IPS DF 6.9 (cell line): ENCODE results near the gene IQCN.

Source experiments
- DNase-seq: peaks from one replicate; pipeline ENCODE4 v3.0.0-alpha.2; 2013; ENCODE audit warnings: low read depth, low spot score
- H3K27ac ChIP-seq: one replicate; pipeline ENCODE4 v1.5.1; 2013; ENCODE audit warnings: low read length, control low read depth
- H3K27me3 ChIP-seq: 2 replicates; pipeline ENCODE4 v1.6.1; 2013; ENCODE audit warnings: mild to moderate bottlenecking, low read length; ENCODE audit not compliant: control insufficient read depth, insufficient read depth
- H3K36me3 ChIP-seq: 2 replicates; pipeline ENCODE4 v1.6.1; 2013; ENCODE audit warnings: low read length; ENCODE audit not compliant: control insufficient read depth, insufficient read depth
- H3K4me1 ChIP-seq: 2 replicates; pipeline ENCODE4 v1.6.1; 2013; ENCODE audit warnings: low read length; ENCODE audit not compliant: control insufficient read depth, insufficient read depth
- H3K4me3 ChIP-seq: 2 replicates; pipeline ENCODE4 v1.5.1; 2013; ENCODE audit warnings: mild to moderate bottlenecking, low read length
- H3K9me3 ChIP-seq: 2 replicates; pipeline ENCODE4 v1.6.1; 2013; ENCODE audit warnings: low read length, inconsistent platforms; ENCODE audit not compliant: control insufficient read depth, insufficient read depth
- WGBS: extraction: QIAGEN DNeasy Blood & Tissue Kit; methylation state at CpG from one replicate; pipeline ENCODE4 v1.1.7; 2013; ENCODE audit warnings: mixed read lengths, missing lambda C conversion rate; ENCODE audit not compliant: insufficient read length, insufficient coverage; 5-methylcytosine and 5-hydroxymethylcytosine counted together

Gene IQCN

DNA sequence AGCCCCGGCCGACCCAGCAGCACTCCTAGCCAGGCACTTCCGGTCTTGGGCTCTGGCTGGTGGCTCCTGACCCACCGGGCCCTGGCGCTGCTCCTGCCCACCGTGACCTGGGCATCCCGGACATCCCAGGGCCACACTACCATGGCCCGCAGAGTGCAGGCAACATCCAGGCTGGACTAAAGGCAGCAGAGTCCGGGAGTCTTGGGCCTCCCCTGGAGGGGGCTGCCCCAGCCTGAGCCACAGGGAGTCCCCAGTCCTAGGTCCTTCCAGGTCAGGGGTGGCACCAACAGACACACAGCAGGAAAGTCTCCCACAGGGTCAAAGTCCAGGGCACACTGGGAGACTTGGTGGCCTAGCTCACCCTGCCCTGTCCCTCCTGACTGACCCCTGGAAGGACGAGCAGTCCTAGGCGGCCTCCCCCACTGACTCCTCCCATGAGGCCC is 37.9 kb upstream of the IQCN start:
- no CpG with 5 or more reads among the region's 11 CpGs for WGBS
- Histone ChIP-seq H3K27me3 (no peaks in the 10 kb centered on the region), H3K4me1 (no peaks in the 10 kb centered on the region; the same call in 1 of the 2 replicates), H3K4me3 (no peak overlapping the region), H3K36me3 (peaks cover 41% of the 10 kb centered on the region), H3K9me3 (no peaks in the 10 kb centered on the region), H3K27ac (no peak overlapping the region)
- DNase-seq, result no peak

DNA sequence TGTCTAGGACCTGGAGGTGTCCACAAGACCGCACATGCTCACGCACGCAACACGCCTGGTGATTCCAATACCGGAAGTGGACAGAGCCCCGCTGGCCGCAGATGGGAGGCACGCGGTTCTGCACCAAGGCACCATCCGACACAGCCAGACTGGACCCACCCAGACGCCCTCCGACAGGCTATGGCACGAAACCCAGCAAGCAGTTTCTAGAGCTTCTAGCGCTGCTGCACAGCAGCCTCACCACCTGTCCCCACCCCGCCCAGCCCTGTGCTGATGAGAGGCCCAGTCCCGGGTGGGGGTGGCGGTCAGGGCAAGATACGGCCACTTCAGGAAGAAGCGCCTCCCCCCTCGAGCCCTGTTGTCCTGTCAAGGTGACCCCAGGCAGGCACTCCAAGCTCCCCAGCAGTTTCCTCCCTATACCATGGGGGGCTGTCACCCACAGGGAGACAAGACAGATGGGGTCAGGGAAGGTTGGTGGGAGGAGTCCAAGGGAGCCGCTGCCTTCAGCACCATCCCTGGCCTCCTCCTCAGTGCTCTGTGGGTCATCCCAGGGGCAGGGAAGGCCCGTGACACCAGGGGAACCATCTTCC is 37.3 kb upstream of the IQCN start:
- H3K4me1 ChIP-seq, result no peaks in the 10 kb centered on the region; the same call in 1 of the 2 replicates
- no CpG with 5 or more reads among the region's 22 CpGs for WGBS
- no peak overlapping the region for H3K27ac ChIP-seq
- H3K4me3 ChIP-seq, result no peak overlapping the region
- H3K27me3 ChIP-seq, result no peaks in the 10 kb centered on the region
- H3K9me3 ChIP-seq, result no peaks in the 10 kb centered on the region
- peaks cover 42% of the 10 kb centered on the region for H3K36me3 ChIP-seq
- no peak for DNase-seq

DNA sequence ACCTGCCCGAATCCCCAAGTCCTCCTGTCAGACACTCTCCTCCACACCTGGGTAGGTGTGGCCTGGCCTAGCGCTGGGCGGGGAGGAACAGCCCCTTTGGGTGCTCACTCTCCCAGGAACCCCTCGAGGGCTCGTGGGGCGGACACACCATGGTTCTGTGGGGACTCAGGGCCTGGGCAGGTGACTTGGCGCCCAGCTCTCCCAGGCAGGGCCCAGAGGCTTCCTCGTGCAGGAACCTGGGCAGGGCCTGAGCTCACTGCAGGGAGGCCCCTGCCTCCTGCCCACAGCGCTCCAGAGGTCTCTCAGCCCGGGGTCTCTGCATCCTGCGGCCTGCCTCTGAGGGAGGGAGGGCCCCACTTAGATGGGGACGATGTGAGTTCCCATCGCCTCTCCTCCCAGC is 36.7 kb upstream of the IQCN start:
- H3K36me3 ChIP-seq, result peaks cover 42% of the 10 kb centered on the region
- no peaks in the 10 kb centered on the region; the same call in 1 of the 2 replicates for H3K4me1 ChIP-seq

DNA sequence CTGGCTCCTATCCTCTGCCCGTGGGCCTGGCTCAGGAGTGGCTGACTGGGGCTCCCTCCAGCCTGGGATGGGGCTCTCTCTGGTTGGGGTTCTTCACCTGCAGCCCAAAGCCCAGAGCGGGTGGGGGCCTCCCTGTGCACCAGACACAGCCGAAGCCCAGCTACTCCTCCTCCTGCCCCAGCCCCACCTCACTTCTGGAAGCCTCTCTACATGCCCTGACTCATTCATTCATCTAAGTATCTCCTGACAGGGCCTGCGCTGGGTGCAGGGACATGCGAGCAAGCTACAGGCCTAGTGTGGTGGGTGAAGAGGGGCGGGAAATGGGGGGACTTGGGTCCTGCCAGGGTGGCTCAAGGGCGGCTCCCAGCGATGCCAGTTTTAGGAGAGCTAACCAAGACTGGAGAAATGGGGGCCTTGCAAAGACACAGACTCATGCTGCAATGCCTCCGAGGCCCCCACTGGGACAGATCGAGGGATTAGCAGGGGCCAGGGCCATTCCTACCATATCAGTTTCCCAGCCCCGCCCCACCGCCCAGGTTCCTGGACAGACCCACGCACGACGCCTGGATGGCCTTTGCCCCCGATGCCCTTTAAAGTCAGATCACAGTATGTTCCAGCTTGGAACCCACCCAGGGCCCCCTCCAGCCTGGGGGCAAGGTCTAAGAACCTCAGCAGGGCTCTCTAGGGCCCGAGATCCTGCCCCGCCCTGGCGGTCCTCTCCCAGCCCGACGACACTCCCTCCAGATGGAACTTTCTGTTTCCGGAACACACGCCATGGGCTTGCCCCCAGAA is 36.1 kb upstream of the IQCN start:
- Histone ChIP-seq H3K27ac (no peak overlapping the region), H3K27me3 (no peaks in the 10 kb centered on the region), H3K4me1 (peaks cover 2% of the 10 kb centered on the region), H3K4me3 (no peak overlapping the region), H3K36me3 (peaks cover 42% of the 10 kb centered on the region), H3K9me3 (no peaks in the 10 kb centered on the region)
- no CpG with 5 or more reads among the region's 23 CpGs for WGBS
- no peak for DNase-seq

More for the DNA sequence above, 36.7 kb upstream of the IQCN start:
- Histone ChIP-seq H3K27ac (no peak overlapping the region), H3K4me3 (no peak overlapping the region), H3K9me3 (no peaks in the 10 kb centered on the region), H3K27me3 (no peaks in the 10 kb centered on the region)
- DNase-seq, result no peak
- WGBS, result no CpG with 5 or more reads among the region's 13 CpGs

DNA sequence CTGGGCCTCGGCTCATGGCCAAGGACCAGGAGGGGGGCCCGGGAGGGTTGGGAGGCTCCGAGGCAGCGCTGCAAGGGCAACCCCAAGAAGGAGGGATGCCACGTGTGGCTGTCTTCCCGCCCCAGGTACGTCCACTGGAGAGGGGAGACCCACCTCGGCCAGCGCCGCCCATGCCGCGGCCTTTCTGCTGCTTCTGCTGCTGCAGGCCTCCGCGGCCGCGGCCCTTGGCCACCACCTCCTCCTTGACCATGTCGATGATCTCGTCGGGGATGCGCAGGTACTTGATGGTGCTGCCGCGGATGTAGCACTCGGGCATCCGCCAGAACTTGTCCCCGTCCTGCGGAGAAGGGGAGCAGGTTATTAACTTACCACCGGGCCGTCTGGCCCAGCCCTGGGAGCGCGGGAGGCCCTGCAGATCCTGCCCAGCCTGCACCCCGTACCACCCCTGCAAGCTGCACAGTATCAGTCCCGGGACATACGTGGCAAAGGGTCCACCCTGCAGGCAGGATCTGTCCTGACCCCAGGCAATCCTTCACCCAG is 35.3 kb upstream of the IQCN start:
- H3K4me3 ChIP-seq, result no peak overlapping the region

DNA sequence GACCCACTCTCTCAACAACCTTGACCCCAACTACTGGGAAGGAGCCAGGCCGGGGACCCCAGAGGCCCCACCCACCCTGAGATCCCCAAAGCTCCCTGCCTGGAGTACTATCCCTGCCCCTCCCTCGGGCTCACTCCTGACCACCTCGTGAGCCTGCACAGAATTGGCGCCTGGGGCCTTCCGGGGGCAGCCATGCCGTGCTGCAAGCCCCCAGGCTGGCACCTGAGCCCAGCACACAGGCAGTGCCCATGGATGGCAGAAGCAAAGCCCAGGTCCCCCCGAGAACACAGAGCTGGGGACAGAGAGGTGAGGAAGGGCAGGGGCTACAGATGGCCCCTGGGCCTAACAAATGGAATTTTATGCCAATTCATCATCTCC is 34.7 kb upstream of the IQCN start:
- Histone ChIP-seq H3K27ac (no peak overlapping the region), H3K4me3 (no peak overlapping the region), H3K9me3 (no peaks in the 10 kb centered on the region), H3K36me3 (peaks cover 42% of the 10 kb centered on the region), H3K4me1 (peaks cover 9% of the 10 kb centered on the region), H3K27me3 (no peaks in the 10 kb centered on the region)
- no CpG with 5 or more reads among the region's 7 CpGs for WGBS
- no peak for DNase-seq

More for the DNA sequence above, 35.3 kb upstream of the IQCN start:
- DNase-seq, result no peak
- H3K4me1 ChIP-seq, result peaks cover 6% of the 10 kb centered on the region
- no peak overlapping the region for H3K27ac ChIP-seq
- no peaks in the 10 kb centered on the region for H3K27me3 ChIP-seq
- H3K9me3 ChIP-seq, result no peaks in the 10 kb centered on the region
- peaks cover 42% of the 10 kb centered on the region for H3K36me3 ChIP-seq
- no CpG with 5 or more reads among the region's 33 CpGs for WGBS

DNA sequence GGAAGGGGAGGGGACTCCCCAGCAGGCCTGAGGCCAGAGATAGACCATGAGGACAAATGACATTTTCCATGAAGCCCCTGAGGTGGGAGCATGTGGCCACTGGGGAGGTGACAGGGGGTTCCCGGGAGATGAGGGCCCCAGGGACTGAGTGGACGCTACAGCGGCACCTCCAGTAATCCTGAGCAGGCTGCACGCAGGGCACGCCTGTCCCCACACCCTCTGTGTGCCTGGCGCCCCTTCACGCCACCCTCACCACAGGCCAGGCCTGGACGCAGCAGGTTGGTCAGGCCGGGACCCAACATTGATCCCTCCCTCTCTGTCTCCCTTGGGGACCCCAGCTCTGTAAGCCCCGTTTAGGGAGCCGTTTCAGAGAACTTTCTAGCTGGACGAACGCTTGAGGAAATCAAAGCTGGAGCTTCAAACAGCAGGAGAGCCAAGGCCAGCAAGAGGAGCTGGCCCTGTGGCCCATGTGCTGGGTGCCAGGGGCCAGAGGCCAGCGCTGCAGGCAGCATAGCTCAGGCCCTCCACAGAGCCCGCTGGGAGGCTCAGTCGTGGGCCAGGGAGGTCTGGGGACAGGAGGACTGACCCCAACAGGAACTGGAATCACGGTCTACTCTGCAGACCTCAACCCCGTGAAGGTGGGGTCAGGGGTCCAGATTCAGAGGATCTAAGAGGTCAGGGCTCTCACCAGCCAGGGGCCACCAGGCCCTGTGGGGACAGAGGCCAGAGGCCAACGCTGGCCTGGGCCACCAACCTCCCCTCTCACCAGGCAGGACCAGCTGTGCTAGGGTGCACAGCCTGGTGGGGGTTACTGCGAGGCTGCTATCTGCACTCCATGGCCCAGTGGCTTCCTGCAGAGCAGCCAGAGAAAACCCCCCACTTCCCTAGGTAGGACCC is 34.0 kb upstream of the IQCN start:
- Histone ChIP-seq H3K4me1 (peaks cover 11% of the 10 kb centered on the region), H3K36me3 (peaks cover 42% of the 10 kb centered on the region), H3K27me3 (no peaks in the 10 kb centered on the region), H3K4me3 (no peak overlapping the region), H3K27ac (no peak overlapping the region), H3K9me3 (no peaks in the 10 kb centered on the region)
- DNase-seq, result no peak
- no CpG with 5 or more reads among the region's 20 CpGs for WGBS

DNA sequence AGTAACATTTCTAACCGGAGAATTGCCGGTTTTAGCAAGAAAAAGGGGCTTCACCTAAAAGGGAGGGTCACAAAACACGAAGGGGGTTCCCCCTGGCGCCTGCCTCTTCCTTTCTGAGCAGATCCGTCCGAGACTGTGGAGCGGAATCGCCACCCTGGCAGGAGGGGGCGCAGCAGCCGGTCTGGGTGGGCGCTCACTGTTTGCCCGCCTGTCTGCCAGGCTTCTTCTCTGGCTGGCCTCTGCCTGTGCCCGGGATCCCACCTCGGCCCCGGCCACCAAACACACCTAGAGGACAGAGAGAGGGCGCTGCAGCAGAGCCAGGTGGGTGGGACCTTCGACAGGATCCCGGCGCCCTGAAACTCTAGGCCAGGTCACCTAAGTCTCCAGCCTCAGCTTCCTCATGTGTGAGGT is 33.0 kb upstream of the IQCN start:
- DNase-seq, result no peak
- Histone ChIP-seq H3K27me3 (no peaks in the 10 kb centered on the region), H3K36me3 (peaks cover 36% of the 10 kb centered on the region), H3K9me3 (no peaks in the 10 kb centered on the region), H3K4me3 (no peak overlapping the region), H3K4me1 (peaks cover 11% of the 10 kb centered on the region), H3K27ac (no peak overlapping the region)
- WGBS, result no CpG with 5 or more reads among the region's 19 CpGs

DNA sequence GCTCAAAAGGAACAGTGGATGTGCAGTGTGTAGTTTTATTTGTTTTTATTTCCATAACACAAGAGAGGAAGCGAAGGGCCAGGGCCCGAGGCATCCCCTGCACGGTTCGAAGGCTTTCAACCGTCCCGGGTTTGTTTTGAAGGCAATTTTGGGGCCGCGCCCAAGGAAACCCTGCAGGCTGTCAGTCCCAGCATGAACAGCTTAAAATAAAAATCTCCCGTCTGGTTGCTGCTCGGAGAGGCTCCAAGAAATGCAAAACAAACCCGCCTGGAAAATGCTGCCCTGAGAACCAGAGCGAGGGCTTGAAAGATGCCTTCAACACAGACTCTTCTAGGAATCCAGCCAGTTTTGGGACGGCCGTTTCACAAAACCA is 32.6 kb upstream of the IQCN start:
- Histone ChIP-seq H3K36me3 (peaks cover 32% of the 10 kb centered on the region), H3K9me3 (no peaks in the 10 kb centered on the region), H3K4me1 (peaks cover 11% of the 10 kb centered on the region), H3K27ac (no peak overlapping the region), H3K27me3 (no peaks in the 10 kb centered on the region), H3K4me3 (no peak overlapping the region)
- no peak for DNase-seq
- no CpG with 5 or more reads among the region's 14 CpGs for WGBS

DNA sequence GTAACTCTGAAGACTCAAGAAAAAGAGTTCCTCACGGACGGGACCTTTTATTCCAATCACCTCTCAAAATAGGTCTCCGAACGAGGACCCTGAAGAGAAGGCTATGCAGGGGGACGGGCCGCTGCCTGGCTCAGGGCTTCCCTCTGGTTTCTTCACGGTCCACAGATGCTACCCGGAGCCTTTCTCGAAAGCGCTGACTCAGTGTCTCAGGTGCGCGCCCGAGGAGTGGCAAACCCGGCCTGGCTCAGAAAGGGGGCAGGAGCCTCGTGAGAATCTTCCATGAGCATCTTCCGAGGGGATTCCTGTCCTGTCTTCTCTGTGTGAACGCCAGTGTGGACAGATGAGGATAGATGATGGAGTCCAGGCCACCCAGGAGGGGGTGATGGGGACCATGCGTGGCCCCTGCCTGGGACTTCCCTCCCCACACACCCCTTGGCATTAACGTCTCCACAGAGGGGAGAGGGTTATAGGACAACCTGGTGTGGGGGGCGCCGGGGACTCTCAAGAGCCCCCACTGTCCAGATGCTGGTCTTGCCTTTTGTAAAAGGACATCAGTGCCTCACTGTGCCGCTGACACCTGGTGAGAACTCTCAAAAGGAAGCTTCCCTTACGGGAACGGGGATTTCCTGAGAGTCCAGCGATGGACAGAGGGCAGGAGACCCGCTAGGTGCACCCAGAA is 32.1 kb upstream of the IQCN start:
- Histone ChIP-seq H3K9me3 (no peaks in the 10 kb centered on the region), H3K27ac (no peak overlapping the region), H3K4me1 (peaks cover 11% of the 10 kb centered on the region), H3K4me3 (no peak overlapping the region), H3K36me3 (peaks cover 27% of the 10 kb centered on the region), H3K27me3 (no peaks in the 10 kb centered on the region)
- DNase-seq, result no peak
- WGBS, result no CpG with 5 or more reads among the region's 26 CpGs
